ENCODE measurements around the gene HAT1. TPM values are rescaled to one million over a fixed set of nuclear protein-coding genes. Genes with fewer than 3 reads are reported as not detected.

Gene HAT1
- total RNA-seq, 1 donor from 2014 or later: 33.8 TPM

DNA sequence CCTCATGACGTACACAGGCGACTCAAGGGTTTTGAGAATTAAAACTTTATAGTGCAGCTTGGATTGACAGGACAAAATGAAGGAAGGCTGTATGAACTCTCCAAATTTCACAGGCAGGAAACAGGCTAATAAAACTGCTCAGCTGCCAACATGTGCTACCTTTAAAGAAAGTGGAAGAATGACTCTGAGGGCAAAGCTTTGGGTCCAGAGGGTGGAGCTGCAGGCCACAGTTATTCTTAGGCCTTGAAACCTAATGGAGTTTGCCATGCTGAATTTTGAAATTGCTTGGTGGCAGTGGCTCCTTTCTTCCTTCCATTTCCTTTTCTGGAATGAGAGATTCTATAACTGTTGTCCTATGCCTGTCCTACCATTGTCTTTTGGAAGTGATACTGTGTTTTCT, 34.8 kb downstream of the HAT1 start:
- H3K36me3 Mint-ChIP-seq: peaks cover 11% of the 10 kb centered on the region
- no peak overlapping the region for H3K4me3 Mint-ChIP-seq
- no peak overlapping the region for H3K27ac Mint-ChIP-seq
- peaks cover 6% of the 10 kb centered on the region for H3K4me1 Mint-ChIP-seq
- no peaks in the 10 kb centered on the region for H3K27me3 Mint-ChIP-seq (ENCODE audit: low read depth)
- no peak for DNase-seq (ENCODE audit: low spot score in 2 of 2, unreplicated experiment in 2 of 2)
- H3K9me3 Mint-ChIP-seq: no peaks in the 10 kb centered on the region
- TF ChIP-seq, protein P1, sequence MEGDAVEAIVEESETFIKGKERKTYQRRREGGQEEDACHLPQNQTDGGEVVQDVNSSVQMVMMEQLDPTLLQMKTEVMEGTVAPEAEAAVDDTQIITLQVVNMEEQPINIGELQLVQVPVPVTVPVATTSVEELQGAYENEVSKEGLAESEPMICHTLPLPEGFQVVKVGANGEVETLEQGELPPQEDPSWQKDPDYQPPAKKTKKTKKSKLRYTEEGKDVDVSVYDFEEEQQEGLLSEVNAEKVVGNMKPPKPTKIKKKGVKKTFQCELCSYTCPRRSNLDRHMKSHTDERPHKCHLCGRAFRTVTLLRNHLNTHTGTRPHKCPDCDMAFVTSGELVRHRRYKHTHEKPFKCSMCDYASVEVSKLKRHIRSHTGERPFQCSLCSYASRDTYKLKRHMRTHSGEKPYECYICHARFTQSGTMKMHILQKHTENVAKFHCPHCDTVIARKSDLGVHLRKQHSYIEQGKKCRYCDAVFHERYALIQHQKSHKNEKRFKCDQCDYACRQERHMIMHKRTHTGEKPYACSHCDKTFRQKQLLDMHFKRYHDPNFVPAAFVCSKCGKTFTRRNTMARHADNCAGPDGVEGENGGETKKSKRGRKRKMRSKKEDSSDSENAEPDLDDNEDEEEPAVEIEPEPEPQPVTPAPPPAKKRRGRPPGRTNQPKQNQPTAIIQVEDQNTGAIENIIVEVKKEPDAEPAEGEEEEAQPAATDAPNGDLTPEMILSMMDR (IDR thresholded peaks at IDR 0.05; ENCODE audit: unreplicated experiment): no peak

DNA sequence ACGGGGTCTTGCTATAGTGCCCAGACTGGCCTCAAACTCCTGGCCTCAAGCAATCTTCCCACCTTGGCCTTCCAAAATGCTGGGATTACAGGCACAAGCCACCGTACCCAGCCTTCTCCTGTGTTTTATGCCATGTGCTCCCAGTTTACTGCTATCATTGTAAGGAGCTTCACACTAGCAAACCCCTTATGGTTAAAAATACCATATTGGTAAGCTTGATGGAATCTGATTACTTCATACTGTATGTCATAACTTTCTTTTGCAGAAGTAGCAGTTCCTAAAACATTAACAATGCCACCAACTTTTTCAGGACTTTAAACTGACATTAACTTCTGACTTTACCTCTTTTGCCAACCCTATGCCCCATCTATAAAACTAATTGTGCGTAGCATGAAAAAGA, 36.2 kb downstream of the HAT1 start:
- Mint-ChIP-seq H3K4me3 (no peak overlapping the region), H3K27ac (no peak overlapping the region), H3K27me3 (ENCODE audit: low read depth) (no peaks in the 10 kb centered on the region), H3K4me1 (peaks cover 6% of the 10 kb centered on the region), H3K9me3 (no peaks in the 10 kb centered on the region), H3K36me3 (peaks cover 11% of the 10 kb centered on the region)
- DNase-seq (ENCODE audit: low spot score in 2 of 2, unreplicated experiment in 2 of 2): no peak
- TF ChIP-seq, protein P1 (IDR thresholded peaks at IDR 0.05; ENCODE audit: unreplicated experiment): no peak

DNA sequence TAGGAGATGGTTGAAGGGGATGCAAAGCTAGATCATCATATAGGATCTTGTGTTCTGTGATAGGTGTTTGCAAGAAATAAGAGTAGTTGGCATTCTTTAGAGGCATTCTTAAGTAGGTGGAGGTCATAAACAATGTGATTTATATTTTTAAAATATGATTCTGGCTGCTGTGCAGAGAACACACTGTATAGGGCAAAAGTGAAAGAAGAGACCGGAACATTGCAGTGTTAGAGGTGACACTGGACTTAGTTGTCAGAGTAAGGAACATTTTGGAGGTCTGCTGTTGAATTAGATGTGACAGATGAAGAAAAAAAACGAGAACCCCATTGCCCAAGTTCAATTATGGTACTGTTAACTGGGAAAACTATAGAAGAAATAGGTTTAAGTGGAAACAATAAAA, 37.7 kb downstream of the HAT1 start:
- no peaks in the 10 kb centered on the region for H3K27me3 Mint-ChIP-seq (ENCODE audit: low read depth)
- peaks cover 2% of the 10 kb centered on the region for H3K36me3 Mint-ChIP-seq
- TF ChIP-seq, protein P1 (IDR thresholded peaks at IDR 0.05; ENCODE audit: unreplicated experiment): no peak
- no peak for DNase-seq (ENCODE audit: low spot score in 2 of 2, unreplicated experiment in 2 of 2)
- H3K9me3 Mint-ChIP-seq: no peaks in the 10 kb centered on the region
- H3K27ac Mint-ChIP-seq: no peak overlapping the region
- peaks cover 6% of the 10 kb centered on the region for H3K4me1 Mint-ChIP-seq
- H3K4me3 Mint-ChIP-seq: no peak overlapping the region

DNA sequence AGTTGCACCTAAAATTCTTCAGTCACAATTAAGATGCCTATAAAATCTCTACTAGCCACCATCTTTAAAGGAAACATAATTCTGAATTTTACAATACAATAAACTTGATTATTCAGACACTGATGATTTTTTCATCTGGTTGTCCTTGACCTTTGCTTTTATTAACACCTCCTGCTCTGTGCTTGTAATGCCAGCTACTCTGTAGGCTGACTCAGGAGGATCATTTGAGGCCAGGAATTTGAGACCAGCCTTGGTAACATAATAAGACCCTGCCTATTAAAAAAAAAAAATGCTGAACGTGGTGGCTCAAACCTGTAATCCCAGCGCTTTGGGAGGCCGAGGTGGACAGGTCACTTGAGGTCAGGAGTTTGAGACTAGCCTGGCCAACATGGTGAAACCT, 38.3 kb downstream of the HAT1 start:
- Mint-ChIP-seq H3K4me1 (peaks cover 6% of the 10 kb centered on the region), H3K27ac (no peak overlapping the region), H3K4me3 (no peak overlapping the region), H3K9me3 (no peaks in the 10 kb centered on the region), H3K36me3 (no peaks in the 10 kb centered on the region), H3K27me3 (ENCODE audit: low read depth) (no peaks in the 10 kb centered on the region)
- no peak for DNase-seq (ENCODE audit: low spot score in 2 of 2, unreplicated experiment in 2 of 2)
- TF ChIP-seq, protein P1 (IDR thresholded peaks at IDR 0.05; ENCODE audit: unreplicated experiment): no peak

DNA sequence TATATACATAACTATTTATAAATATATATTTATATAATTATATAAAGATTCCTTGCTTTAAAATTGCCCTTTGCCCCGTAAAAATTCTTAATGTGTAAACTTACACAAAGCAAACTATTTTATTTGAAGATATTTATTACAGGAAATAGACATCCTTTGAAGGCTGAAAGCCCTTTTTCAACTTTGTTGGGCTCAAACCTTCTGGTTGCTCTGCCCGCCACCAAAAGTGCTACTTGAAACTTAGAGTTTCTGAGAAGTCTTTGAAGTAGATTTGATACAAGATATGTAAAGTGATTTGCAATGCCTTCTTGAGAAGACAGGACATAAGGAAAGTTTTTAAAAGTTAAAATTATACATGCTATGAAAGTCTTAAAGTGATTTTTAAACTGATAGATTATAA, 40.9 kb downstream of the HAT1 start:
- Mint-ChIP-seq H3K4me3 (no peak overlapping the region), H3K36me3 (peaks cover 11% of the 10 kb centered on the region), H3K27me3 (ENCODE audit: low read depth) (no peaks in the 10 kb centered on the region), H3K4me1 (peaks cover 6% of the 10 kb centered on the region), H3K27ac (no peak overlapping the region), H3K9me3 (no peaks in the 10 kb centered on the region)
- TF ChIP-seq, protein P1 (IDR thresholded peaks at IDR 0.05; ENCODE audit: unreplicated experiment): no peak
- DNase-seq (ENCODE audit: low spot score in 2 of 2, unreplicated experiment in 2 of 2): no peak

DNA sequence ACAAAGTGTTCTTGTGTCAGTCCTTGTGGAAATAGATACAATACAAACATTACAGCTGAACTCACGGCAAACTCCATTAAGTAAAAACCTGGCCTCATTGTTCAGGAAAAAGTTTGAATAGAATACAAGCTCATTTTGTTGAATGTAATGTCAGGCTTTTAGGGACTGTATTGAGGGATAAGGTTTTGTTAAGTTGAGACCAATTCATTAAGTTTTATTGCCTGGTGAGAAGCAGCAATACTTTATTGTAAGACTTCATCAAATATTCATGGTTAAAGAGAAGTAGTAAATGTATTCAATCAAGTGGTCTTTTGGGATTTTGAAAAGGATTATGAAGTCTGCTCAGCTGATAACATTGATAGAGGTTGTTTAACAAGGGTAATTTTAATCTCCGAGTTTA, 42.0 kb downstream of the HAT1 start:
- Mint-ChIP-seq H3K9me3 (no peaks in the 10 kb centered on the region), H3K4me1 (peaks cover 6% of the 10 kb centered on the region), H3K27ac (no peak overlapping the region), H3K36me3 (peaks cover 11% of the 10 kb centered on the region), H3K4me3 (no peak overlapping the region), H3K27me3 (ENCODE audit: low read depth) (no peaks in the 10 kb centered on the region)
- TF ChIP-seq, protein P1 (IDR thresholded peaks at IDR 0.05; ENCODE audit: unreplicated experiment): no peak
- DNase-seq (ENCODE audit: low spot score in 2 of 2, unreplicated experiment in 2 of 2): no peak
